Neuronal stem cell (in vitro differentiated cells): ENCODE data around the gene CD79B.
A peak's percentile ranks its signal among the peaks of the same experiment; 100 is the strongest.
"Not testable (repeated sequence)": the region's sequence is repeated elsewhere in the genome, so short reads cannot be mapped to it uniquely, and the experiment has no call there.

Experiments
- DNase-seq: peaks from one replicate; pipeline ENCODE4 v3.0.0-alpha.2; 2013; ENCODE audit warnings: low spot score
- H2AFZ ChIP-seq: one replicate; pipeline ENCODE4 v1.6.1; 2013; ENCODE audit warnings: mild to moderate bottlenecking, low read length, inconsistent platforms
- H2AK5ac ChIP-seq: 2 replicates; pipeline ENCODE4 v1.6.1; 2013; ENCODE audit warnings: low read depth, mild to moderate bottlenecking, inconsistent platforms, low read length, moderate library complexity, mixed read lengths
- H2BK120ac ChIP-seq: 2 replicates; pipeline ENCODE4 v1.6.1; 2013; ENCODE audit warnings: low read depth, mild to moderate bottlenecking, inconsistent platforms, low read length, moderate library complexity, mixed read lengths
- H2BK12ac ChIP-seq: one replicate; pipeline ENCODE4 v1.6.1; 2013; ENCODE audit warnings: low read length, inconsistent platforms
- H2BK15ac ChIP-seq: 2 replicates; pipeline ENCODE4 v1.6.1; 2013; ENCODE audit warnings: mild to moderate bottlenecking, low read length, inconsistent platforms, mixed read lengths
- H2BK5ac ChIP-seq: one replicate; pipeline ENCODE4 v1.6.1; 2013; ENCODE audit warnings: inconsistent platforms, mild to moderate bottlenecking, low read length, moderate library complexity
- H3K14ac ChIP-seq: one replicate; pipeline ENCODE4 v1.6.1; 2013; ENCODE audit warnings: low read length, inconsistent platforms
- H3K18ac ChIP-seq: 2 replicates; pipeline ENCODE4 v1.6.1; 2013; ENCODE audit warnings: low read length, inconsistent platforms
- H3K23ac ChIP-seq: 2 replicates; pipeline ENCODE4 v1.6.1; 2013; ENCODE audit warnings: low read depth, mild to moderate bottlenecking, mixed read lengths, low read length, inconsistent platforms; ENCODE audit not compliant: poor library complexity
- H3K27ac ChIP-seq: replicated peaks from 3 replicates; pipeline ENCODE4 v1.5.1; 2013; ENCODE audit warnings: low read length, inconsistent platforms
- H3K27me3 ChIP-seq, 3 experiments: 2 replicates each; pipeline ENCODE4 v1.6.1; 2013; ENCODE audit warnings: low read length in 3 of 3, mild to moderate bottlenecking in 2 of 3, inconsistent platforms in 1 of 3, low read depth in 1 of 3, mixed read lengths in 1 of 3, moderate library complexity in 1 of 3; ENCODE audit not compliant: control insufficient read depth in 3 of 3, insufficient read depth in 3 of 3
- H3K36me3 ChIP-seq, 2 donors: replicated peaks in 1 of 2; 2 replicates each; pipeline ENCODE4 v1.6.1; 2013; ENCODE audit warnings: low read length in 2 of 2; ENCODE audit not compliant: control insufficient read depth in 2 of 2, insufficient read depth in 2 of 2
- H3K4ac ChIP-seq: 2 replicates; pipeline ENCODE4 v1.6.1; 2013; ENCODE audit warnings: inconsistent platforms, mild to moderate bottlenecking, low read length, moderate library complexity
- H3K4me1 ChIP-seq, 2 donors: 1 replicate in 1 of 2; 2 replicates in 1 of 2; pipeline ENCODE4 v1.6.1; 2013; ENCODE audit warnings: low read length in 2 of 2, low read depth in 1 of 2; ENCODE audit not compliant: control insufficient read depth in 2 of 2, insufficient read depth in 1 of 2
- H3K4me2 ChIP-seq: one replicate; pipeline ENCODE4 v1.6.1; 2013; ENCODE audit warnings: mild to moderate bottlenecking, low read length, inconsistent platforms; ENCODE audit not compliant: insufficient read depth, poor library complexity, severe bottlenecking
- H3K4me3 ChIP-seq, 2 donors: 2 replicates each; pipeline ENCODE4 v1.5.1; 2013; ENCODE audit warnings: low read length in 2 of 2, mild to moderate bottlenecking in 2 of 2, inconsistent platforms in 1 of 2, moderate library complexity in 1 of 2
- H3K79me1 ChIP-seq: one replicate; pipeline ENCODE4 v1.6.1; 2013; ENCODE audit warnings: low read depth, mild to moderate bottlenecking, inconsistent platforms, low read length, moderate library complexity
- H3K9ac ChIP-seq: one replicate; pipeline ENCODE4 v1.6.1; 2013; ENCODE audit warnings: mild to moderate bottlenecking, low read depth, low read length, inconsistent platforms; ENCODE audit not compliant: poor library complexity
- H3K9me3 ChIP-seq, 2 donors: replicated peaks in 1 of 2; 2 replicates each; pipeline versions ENCODE3 to v1.6.1; 2013; ENCODE audit warnings: low read length in 2 of 2, mild to moderate bottlenecking in 2 of 2, inconsistent platforms in 1 of 2, low read depth in 1 of 2, mixed read lengths in 1 of 2, moderate library complexity in 1 of 2; ENCODE audit not compliant: control insufficient read depth in 2 of 2, insufficient read depth in 1 of 2
- H4K8ac ChIP-seq: one replicate; pipeline ENCODE4 v1.6.1; 2013; ENCODE audit warnings: low read depth, mild to moderate bottlenecking, inconsistent platforms, low read length, moderate library complexity
- H4K91ac ChIP-seq: one replicate; pipeline ENCODE4 v1.6.1; 2013; ENCODE audit warnings: low read length, low read depth, mild to moderate bottlenecking, inconsistent platforms; ENCODE audit not compliant: poor library complexity
- WGBS, 2 donors: extraction: QIAGEN DNeasy Blood & Tissue Kit; methylation state at CpG; one replicate each; pipeline ENCODE4 v1.1.7; 2013; ENCODE audit warnings: missing lambda C conversion rate in 2 of 2, mixed read lengths in 1 of 2; ENCODE audit not compliant: insufficient read length in 2 of 2, insufficient replicate concordance in 1 of 2; ENCODE audit errors: extremely low coverage in 2 of 2; 5-methylcytosine and 5-hydroxymethylcytosine counted together

The CD79B gene

GRCh38 chr17:63920779-63921178 is 11.4 kb downstream of the CD79B start:
- H3K9ac ChIP-seq, H3K4me3 ChIP-seq, H3K23ac ChIP-seq, H3K18ac ChIP-seq, H4K91ac ChIP-seq, H3K27ac ChIP-seq, H2BK15ac ChIP-seq, H2BK120ac ChIP-seq, H3K4me2 ChIP-seq, H3K36me3 ChIP-seq, DNase-seq, H3K14ac ChIP-seq, H3K4me1 ChIP-seq, H3K9me3 ChIP-seq, H3K79me1 ChIP-seq, H2AFZ ChIP-seq, H2AK5ac ChIP-seq, H4K8ac ChIP-seq, H2BK5ac ChIP-seq, H3K27me3 ChIP-seq, H3K4ac ChIP-seq, H2BK12ac ChIP-seq: not testable (repeated sequence)
- WGBS, 2 donors = no CpG with 5 or more reads among the region's 5 CpGs

- not testable (repeated sequence) for H3K36me3 ChIP-seq, H3K79me1 ChIP-seq, H4K91ac ChIP-seq, H3K9ac ChIP-seq, H2BK120ac ChIP-seq, H3K4me3 ChIP-seq, H3K23ac ChIP-seq, H3K27ac ChIP-seq, DNase-seq, H2AK5ac ChIP-seq, H3K4me2 ChIP-seq, H3K4me1 ChIP-seq, H2BK5ac ChIP-seq, H3K27me3 ChIP-seq, H3K14ac ChIP-seq, H4K8ac ChIP-seq, H2BK15ac ChIP-seq, H3K9me3 ChIP-seq, H3K18ac ChIP-seq, H2AFZ ChIP-seq, H2BK12ac ChIP-seq, H3K4ac ChIP-seq
- no CpG with 5 or more reads among the region's 6 CpGs for WGBS, 2 donors
These were observed 12.1 kb downstream of the CD79B start for GRCh38 chr17:63920050-63920449.

- Histone ChIP-seq H3K18ac (no peak overlapping the region), H3K14ac (no peak overlapping the region), H2BK5ac (no peak overlapping the region), H3K4ac (no peak overlapping the region), H2AK5ac (no peak overlapping the region), H3K9ac (no peak overlapping the region), H3K9me3 (no peaks in the 10 kb centered on the region), H3K36me3 (no peaks in the 10 kb centered on the region), H3K79me1 (no peaks in the 10 kb centered on the region), H4K91ac (no peak overlapping the region), H3K4me3 (no peak overlapping the region), H3K27me3 (no peaks in the 10 kb centered on the region), H4K8ac (no peak overlapping the region), H2AFZ (no peak overlapping the region), H3K27ac (no peak overlapping the region), H2BK12ac (no peak overlapping the region), H3K23ac (no peak overlapping the region), H2BK15ac (no peak overlapping the region), H3K4me2 (no peak overlapping the region), H3K4me1 (peaks cover 0 to 3% of the 10 kb centered on the region in 2 donors), H2BK120ac (no peak overlapping the region)
- WGBS, 2 donors = no CpG with 5 or more reads among the region's 8 CpGs
- DNase-seq = peak; percentile 68
These were observed 12.8 kb downstream of the CD79B start for GRCh38 chr17:63919311-63919723.

GRCh38 chr17:63918789-63919305 is 13.3 kb downstream of the CD79B start, which contains the start of gene GH1:
TSS of gene GH1 (minus strand) at chr17:63918839. CDS start at chr17:63918776, 63 bp downstream.
- H2BK15ac ChIP-seq, H2BK12ac ChIP-seq, DNase-seq, H3K4me1 ChIP-seq, H3K9me3 ChIP-seq, H3K4ac ChIP-seq, H4K8ac ChIP-seq, H3K36me3 ChIP-seq, H2BK5ac ChIP-seq, H3K4me2 ChIP-seq, H3K79me1 ChIP-seq, H3K23ac ChIP-seq, H3K9ac ChIP-seq, H3K27me3 ChIP-seq, H3K4me3 ChIP-seq, H2AFZ ChIP-seq, H4K91ac ChIP-seq, H2BK120ac ChIP-seq, H3K27ac ChIP-seq, H3K14ac ChIP-seq: not testable (repeated sequence)
- no CpG with 5 or more reads among the region's 10 CpGs for WGBS, 2 donors
- H3K18ac ChIP-seq = peak within 1 kb of the TSS; percentile 41
- peak within 1 kb of the TSS; percentile 68 for H2AK5ac ChIP-seq
